Activated CD4-positive, CD25-positive, alpha-beta regulatory T cell treated with anti-CD3 and anti-CD28 coated beads, Interleukin-2, amount 50 U/mL, for 72 hours (primary cell): ENCODE results near the gene TGM3.

Experiments
- DNase-seq: peaks from one replicate; pipeline ENCODE4 v3.0.0; 2021

Gene TGM3

DNA sequence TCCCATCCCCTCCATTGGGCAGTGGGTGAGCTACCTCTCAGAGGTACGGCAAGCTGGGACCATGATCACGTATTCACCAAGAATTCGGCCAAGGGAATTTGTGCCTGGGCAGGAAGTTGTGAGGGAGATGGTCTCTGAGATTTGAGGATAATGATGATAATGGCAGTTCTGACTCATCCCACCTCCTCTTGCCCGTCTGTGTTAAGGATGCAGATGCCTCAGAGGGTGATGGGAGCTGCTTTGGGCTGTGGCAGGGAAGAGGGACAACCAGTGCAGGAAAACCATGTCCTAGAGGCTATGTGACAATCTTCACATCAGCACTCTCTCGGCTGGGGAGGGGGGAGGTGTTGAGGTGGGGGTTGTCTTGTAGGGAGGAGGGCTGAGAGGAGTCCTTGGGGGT, 89.2 kb downstream of the TGM3 start:
- no peak for DNase-seq

DNA sequence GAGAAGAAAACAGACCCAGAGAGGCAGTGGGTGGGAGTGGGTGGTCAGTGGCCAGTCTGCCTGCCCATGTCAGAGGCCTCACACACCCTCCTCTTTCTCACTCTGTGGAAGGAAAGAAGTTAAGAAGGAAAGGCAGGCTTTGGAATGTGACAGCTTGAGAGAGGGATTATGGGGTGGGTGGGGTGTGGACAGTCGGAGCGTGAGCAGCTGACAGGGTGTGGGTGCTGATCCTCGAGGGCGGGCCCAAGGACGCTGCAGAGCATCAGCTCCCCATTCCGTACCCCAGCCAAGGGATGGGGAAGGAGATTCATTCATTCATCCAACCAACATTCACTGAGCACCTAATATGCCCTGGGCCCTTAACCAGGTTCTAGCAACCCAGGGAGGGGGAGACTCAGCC, 89.7 kb downstream of the TGM3 start:
- no peak for DNase-seq

DNA sequence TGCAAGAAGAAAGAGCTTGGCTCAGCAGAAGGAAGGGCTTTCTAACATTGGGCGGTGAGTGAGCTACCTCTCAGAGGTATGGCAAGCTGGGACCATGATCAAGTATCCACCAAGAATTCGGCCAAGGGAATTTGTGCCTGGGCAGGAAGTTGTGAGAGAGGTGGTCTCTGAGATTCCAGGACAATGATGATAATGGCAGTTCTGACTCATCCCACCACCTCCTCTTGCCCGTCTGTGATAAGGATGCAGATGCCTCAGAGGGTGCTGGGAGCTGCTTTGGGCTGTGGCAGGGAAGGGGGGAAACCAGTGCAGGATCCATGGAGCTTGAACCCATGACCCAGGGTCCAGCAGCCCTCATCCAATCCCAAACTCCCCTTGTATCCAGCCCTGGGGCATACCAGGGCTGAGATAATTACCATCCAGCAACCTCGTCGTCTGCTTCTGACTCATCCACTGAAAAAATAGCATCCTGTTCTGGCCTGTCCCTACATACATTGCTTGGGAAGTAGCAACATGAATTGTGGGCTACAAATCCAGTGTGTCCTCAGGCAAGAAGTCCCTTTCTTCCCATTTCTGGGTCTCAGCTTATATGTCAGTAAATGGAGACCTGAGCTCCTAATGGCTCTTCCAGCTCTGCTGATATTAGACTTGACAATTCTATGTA, 90.8 kb downstream of the TGM3 start:
- no peak for DNase-seq

DNA sequence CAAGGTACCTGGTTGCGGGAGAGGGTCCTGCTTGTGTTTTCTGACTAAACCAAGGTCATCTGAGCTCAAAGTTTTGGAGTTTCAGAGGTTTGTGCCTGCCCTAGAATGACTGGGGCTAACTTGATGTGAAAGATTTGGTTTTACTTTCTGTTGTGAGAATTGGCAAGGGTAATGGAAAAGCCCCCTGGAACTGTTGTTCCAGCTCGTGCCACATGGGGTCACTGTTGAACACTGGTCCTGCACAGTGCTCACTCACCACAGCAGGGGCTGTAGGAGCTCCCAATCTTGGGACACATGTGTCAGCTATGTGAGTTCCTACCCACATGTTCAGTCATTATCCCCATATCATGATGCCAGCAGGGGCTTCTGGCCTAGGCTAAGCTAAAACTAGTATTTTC, 91.4 kb downstream of the TGM3 start:
- peak; percentile 53 for DNase-seq

DNA sequence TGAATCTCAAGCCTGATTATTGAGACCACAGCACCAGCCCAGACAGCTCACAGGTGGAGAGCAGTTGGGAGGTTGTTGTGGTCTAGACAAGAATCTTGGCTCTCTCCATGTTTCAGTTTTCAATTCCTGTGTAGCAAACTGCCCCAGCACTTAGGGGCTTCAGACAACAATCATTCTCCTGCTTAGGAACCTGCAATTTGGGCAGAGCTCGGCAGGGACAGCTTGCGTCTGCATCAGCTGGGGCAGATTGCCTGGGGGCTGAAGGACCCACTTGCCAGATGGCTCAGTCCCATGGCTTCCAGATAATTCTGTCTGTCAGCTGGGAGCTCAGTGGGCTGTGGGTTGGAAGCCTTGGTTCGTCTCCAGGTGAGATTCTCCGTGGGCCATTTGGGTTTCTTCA, 91.8 kb downstream of the TGM3 start:
- DNase-seq: no peak
